ENCODE measurements around the gene GALNT2. TPM values are rescaled to one million over a fixed set of nuclear protein-coding genes. Genes with fewer than 3 reads are reported as not detected.

Gene GALNT2
- total and polyA plus RNA-seq, 10 of the 15 experiments (the other 5 are each of a cell fraction or from before 2014, with no cell fraction given) = 0.52 to 27.7 (median 16.3) TPM

- BruUV-seq (replicated peaks) = no TSS peak
- intact Hi-C loops (cut with micrococcal nuclease; ENCODE audit: unreplicated experiment) (no loop called here), in situ Hi-C loops (cut with MboI) (no loop called here)
- H3K9ac ChIP-seq (ENCODE audit: control insufficient read depth, insufficient read depth, low read length) = no peak overlapping the region
- H3K27ac ChIP-seq (ENCODE audit: control insufficient read depth, insufficient read depth) = no peak overlapping the region
- no peaks in the 10 kb centered on the region for H3K27me3 ChIP-seq (replicated peaks in 1 of 2; ENCODE audit: control insufficient read depth in 2 of 2, insufficient read depth in 2 of 2, low read length in 1 of 2)
- no peaks in the 10 kb centered on the region for H3K79me2 ChIP-seq (ENCODE audit: control insufficient read depth, insufficient read depth, low read length)
- no peak overlapping the region for H2AFZ ChIP-seq (ENCODE audit: control insufficient read depth, low read depth, low read length)
- WGBS (ENCODE audit: insufficient coverage, insufficient replicate concordance, low lambda C conversion rate, missing lambda C conversion rate) = 85% methylated on average over 9 of the region's 9 CpGs
- no peaks in the 10 kb centered on the region for H3K9me3 ChIP-seq (replicated peaks; ENCODE audit: control insufficient read depth, insufficient read depth, low read length)
- ChIA-PET CTCF (interaction anchor here (0.6 kb wide), 1 partner anchor 19 kb away, joined by 3 read pairs; no protein-coding TSS in a partner anchor), RAD21 (ENCODE audit: unreplicated experiment) (no interaction called here), POLR2A (no interaction called here), SMC1A (ENCODE audit: uncharacterized antibody, unreplicated experiment) (interaction anchor here (0.7 to 2.8 kb wide), 3 partner anchors 14 to 513 kb away, joined by 3 to 13 read pairs (median 3); no protein-coding TSS in a partner anchor)
- no peaks in the 10 kb centered on the region for H4K20me1 ChIP-seq (ENCODE audit: control insufficient read depth, insufficient read depth)
- no peaks in the 10 kb centered on the region; a peak in 1 of 4 replicates for H3K36me3 ChIP-seq (ENCODE audit: control insufficient read depth in 2 of 2, insufficient read depth in 2 of 2, low read length in 1 of 2)
- H3K4me1 ChIP-seq (ENCODE audit: control insufficient read depth, insufficient read depth, low read length) = no peaks in the 10 kb centered on the region; the same call in 1 of the 2 replicates
- DNase-seq (ENCODE audit: low read depth, low spot score) = no peak
- FAIRE-seq = peak; percentile 7
- ATAC-seq = no peak
- no peak overlapping the region for H3K4me2 ChIP-seq (ENCODE audit: control insufficient read depth, insufficient read depth)
- no peak for TF ChIP-seq SUPT20H (IDR thresholded peaks at IDR 0.05; ENCODE audit: borderline replicate concordance, control insufficient read depth, low read depth, low read length)
- no peak for TF ChIP-seq CHD2 (IDR thresholded peaks at IDR 0.05; ENCODE audit: borderline replicate concordance, low read depth, low read length)
- H3K4me3 ChIP-seq = no peak overlapping the region
Measured at GRCh38 chr1:230228236-230228897, 161.3 kb downstream of the GALNT2 start.

GRCh38 chr1:230230273-230230672, 163.2 kb downstream of the GALNT2 start:
- Histone ChIP-seq H3K27ac (ENCODE audit: control insufficient read depth, insufficient read depth) (no peak overlapping the region), H4K20me1 (ENCODE audit: control insufficient read depth, insufficient read depth) (no peaks in the 10 kb centered on the region), H3K4me3 (no peak overlapping the region), H3K4me2 (ENCODE audit: control insufficient read depth, insufficient read depth) (no peak overlapping the region), H2AFZ (ENCODE audit: control insufficient read depth, low read depth, low read length) (no peak overlapping the region), H3K4me1 (ENCODE audit: control insufficient read depth, insufficient read depth, low read length) (no peaks in the 10 kb centered on the region; the same call in 1 of the 2 replicates), H3K27me3 (replicated peaks in 1 of 2; ENCODE audit: control insufficient read depth in 2 of 2, insufficient read depth in 2 of 2, low read length in 1 of 2) (no peaks in the 10 kb centered on the region), H3K79me2 (ENCODE audit: control insufficient read depth, insufficient read depth, low read length) (no peaks in the 10 kb centered on the region), H3K9me3 (replicated peaks; ENCODE audit: control insufficient read depth, insufficient read depth, low read length) (no peaks in the 10 kb centered on the region), H3K36me3 (ENCODE audit: control insufficient read depth in 2 of 2, insufficient read depth in 2 of 2, low read length in 1 of 2) (no peaks in the 10 kb centered on the region; a peak in 1 of 4 replicates), H3K9ac (ENCODE audit: control insufficient read depth, insufficient read depth, low read length) (no peak overlapping the region)
- 83% methylated on average over 7 of the region's 7 CpGs for WGBS (ENCODE audit: insufficient coverage, insufficient replicate concordance, low lambda C conversion rate, missing lambda C conversion rate)
- DNase-seq (ENCODE audit: low read depth, low spot score) = no peak
- BruUV-seq (replicated peaks) = no TSS peak
- ChIA-PET CTCF (no interaction called here), SMC1A (ENCODE audit: uncharacterized antibody, unreplicated experiment) (no interaction called here), POLR2A (interaction anchor here (1.2 kb wide), 1 partner anchor 15 kb away, joined by 4 read pairs; no protein-coding TSS in a partner anchor), RAD21 (ENCODE audit: unreplicated experiment) (no interaction called here)
- no peak for ATAC-seq
- in situ Hi-C loops (cut with MboI) = no loop called here
- intact Hi-C loops (cut with micrococcal nuclease; ENCODE audit: unreplicated experiment) = no loop called here
- FAIRE-seq = no peak
- no peak for TF ChIP-seq ZNF592 (IDR thresholded peaks at IDR 0.05)
- TF ChIP-seq ATF7 (IDR thresholded peaks at IDR 0.05; ENCODE audit: low read depth) = no peak
- TF ChIP-seq RELA (IDR thresholded peaks at IDR 0.05; ENCODE audit: borderline replicate concordance, partially characterized antibody) = no peak
- no peak for TF ChIP-seq YY1 (IDR thresholded peaks at IDR 0.05; ENCODE audit: low read depth, low read length)
- no peak for TF ChIP-seq ATF3 (IDR thresholded peaks at IDR 0.05; ENCODE audit: borderline replicate concordance, extremely low read depth, low read depth, low read length)
- no peak for TF ChIP-seq ZNF622 (IDR thresholded peaks at IDR 0.05)
- TF ChIP-seq MEF2A (IDR thresholded peaks at IDR 0.05; ENCODE audit: insufficient read depth, low read depth, low read length) = no peak
- no peak for TF ChIP-seq SUZ12 (IDR thresholded peaks at IDR 0.05; ENCODE audit: unreplicated experiment)
- TF ChIP-seq BACH1 (IDR thresholded peaks at IDR 0.05; ENCODE audit: borderline replicate concordance) = no peak
- no peak for TF ChIP-seq MEF2B (IDR thresholded peaks at IDR 0.05; ENCODE audit: partially characterized antibody, poor library complexity, severe bottlenecking)
